Left ventricle myocardium superior (tissue), 1 donor: Measurements from ENCODE around the gene TLE5. TPM values are rescaled to one million over a fixed set of nuclear protein-coding genes. Genes with fewer than 3 reads are reported as not detected.

ENCODE experiments used
- ATAC-seq: fragments of 200-7000 bp; cut with Tn5 transposase; one replicate; pipeline ENCODE4 v1.9.1; 2020; ENCODE audit warnings: mild to moderate bottlenecking, moderate library complexity
- DNase-seq: peaks from one replicate; pipeline ENCODE4 v3.0.0-alpha.2; 2020
- intact Hi-C: fragments of 100-400 bp; cut with micrococcal nuclease; formaldehyde crosslinking; loops from one replicate; pipeline ENCODE4 v1.11.0; 2022
- total RNA-seq: library from RNA; stranded (reverse); fragmentation: NEBNext Ultra II Directional; extraction: Animal tissue kit (Norgen Biotek cat#: 25700); gene quantifications from one replicate; pipeline ENCODE4 v1.2.1, GENCODE V29; 2021
- donor health status: DM: no; HTN: yes; CAD: no; lungs with severe emphysema.

The TLE5 gene
- total RNA-seq, 1 donor from 2014 or later = 846 TPM

- no peak for ATAC-seq
- intact Hi-C loops = no loop called here
These were observed 28.0 kb downstream of the TLE5 start for GRCh38 chr19:3034406-3034655.

GRCh38 chr19:3033595-3034405, 28.5 kb downstream of the TLE5 start:
- no peak for ATAC-seq
- no peak for DNase-seq
- intact Hi-C loops = no loop called here

More at GRCh38 chr19:3034406-3034655, 28.0 kb downstream of the TLE5 start:
- no peak for DNase-seq

GRCh38 chr19:3031607-3031867, 30.8 kb downstream of the TLE5 start:
- intact Hi-C loops = no loop called here
- no peak for DNase-seq
- ATAC-seq = no peak

DNA sequence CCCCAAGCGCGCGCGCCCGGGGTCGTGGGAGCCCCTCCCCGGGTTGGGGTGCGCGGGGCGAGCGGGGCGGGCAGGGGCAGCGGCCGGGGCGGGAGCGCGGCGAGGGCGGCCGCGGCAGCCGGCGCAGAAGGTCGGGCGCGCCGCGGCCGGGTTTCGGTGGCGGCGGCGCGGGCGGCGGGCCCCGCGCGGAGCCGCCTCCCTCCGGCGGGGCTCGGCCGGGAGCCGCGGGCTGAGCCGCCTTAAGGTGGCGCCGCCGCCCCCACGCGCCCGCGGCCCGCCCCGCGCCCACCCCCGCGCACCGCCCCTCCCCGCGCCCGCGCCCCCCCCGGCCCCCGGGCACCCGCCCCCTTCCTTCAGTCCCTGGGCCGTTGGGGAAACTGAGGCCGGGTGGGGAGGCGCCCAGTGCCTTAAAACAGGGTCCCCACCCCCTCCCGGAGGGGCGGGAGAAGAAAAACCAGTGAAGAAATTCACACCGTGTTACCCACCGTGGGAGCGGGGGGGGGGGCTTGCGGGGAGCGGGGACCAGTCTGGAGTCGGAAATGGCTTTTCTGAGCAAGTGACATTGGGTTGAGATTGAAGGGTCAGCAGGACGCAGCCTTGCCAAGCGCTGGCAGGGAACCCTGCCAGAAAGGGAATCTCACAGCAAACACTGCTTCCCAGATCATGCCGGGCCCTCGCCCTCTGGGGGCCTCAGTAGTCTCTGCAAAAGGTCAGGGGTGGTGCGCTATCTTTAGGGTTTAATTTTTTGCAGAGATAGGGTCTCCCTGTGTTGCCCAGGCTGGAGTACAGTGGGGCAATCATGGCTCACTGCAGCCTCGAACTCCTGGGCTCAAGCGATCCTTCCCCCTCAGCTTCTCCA, 33.0 kb downstream of the TLE5 start, which contains the start of gene TLE2:
Gene TLE2 (minus strand): TSS at position 216 of the 859 bp plus-strand sequence. CDS start 376 bp downstream, outside the sequence.
- ATAC-seq (peak; percentile 66), DNase-seq (peak; percentile 50)
- intact Hi-C loops = no loop called here

GRCh38 chr19:3028305-3029064, 33.8 kb downstream of the TLE5 start:
- intact Hi-C loops = no loop called here
- DNase-seq (no peak), ATAC-seq (no peak)

DNA sequence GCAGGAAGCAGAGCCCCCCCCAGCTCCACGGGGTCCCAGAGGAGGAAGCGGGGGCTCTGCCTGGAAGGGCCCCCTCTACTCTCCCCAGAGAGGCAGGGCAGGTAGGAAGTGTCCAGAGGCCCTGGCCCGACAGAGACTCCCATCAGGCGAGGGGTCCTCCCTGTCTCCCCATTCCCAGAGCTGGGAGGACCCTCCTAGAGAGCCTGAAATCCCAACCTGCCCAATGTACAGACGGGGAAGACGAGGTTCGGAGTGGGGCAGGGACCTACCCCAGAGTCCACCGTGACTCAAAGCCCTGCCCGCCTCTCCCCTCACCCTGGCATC, 34.4 kb downstream of the TLE5 start:
- ATAC-seq = peak; percentile 6
- intact Hi-C loops = no loop called here
- DNase-seq = no peak

- DNase-seq (no peak), ATAC-seq (no peak)
- intact Hi-C loops = no loop called here
These were observed 35.0 kb downstream of the TLE5 start for GRCh38 chr19:3027292-3027691.

GRCh38 chr19:3026768-3027167, 35.5 kb downstream of the TLE5 start:
- DNase-seq (no peak), ATAC-seq (no peak)
- intact Hi-C loops = no loop called here

DNA sequence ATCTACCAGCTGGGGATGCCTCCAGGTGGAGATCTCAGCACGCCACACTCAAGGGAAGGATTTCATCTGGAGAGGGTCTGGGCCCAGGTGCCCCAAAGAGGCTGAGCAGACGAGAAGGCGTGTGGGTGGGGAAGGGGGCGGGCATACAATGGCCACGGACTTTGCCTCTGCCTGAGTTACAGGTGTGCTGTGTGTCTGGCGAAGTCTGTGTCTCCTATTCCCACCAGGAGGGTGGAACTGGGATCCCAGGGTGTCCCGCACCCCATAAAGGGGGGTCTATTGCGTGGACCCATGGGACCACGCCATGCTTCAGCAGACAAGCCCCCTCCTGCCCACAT, 36.8 kb downstream of the TLE5 start:
- intact Hi-C loops = no loop called here
- DNase-seq (no peak), ATAC-seq (no peak)

DNA sequence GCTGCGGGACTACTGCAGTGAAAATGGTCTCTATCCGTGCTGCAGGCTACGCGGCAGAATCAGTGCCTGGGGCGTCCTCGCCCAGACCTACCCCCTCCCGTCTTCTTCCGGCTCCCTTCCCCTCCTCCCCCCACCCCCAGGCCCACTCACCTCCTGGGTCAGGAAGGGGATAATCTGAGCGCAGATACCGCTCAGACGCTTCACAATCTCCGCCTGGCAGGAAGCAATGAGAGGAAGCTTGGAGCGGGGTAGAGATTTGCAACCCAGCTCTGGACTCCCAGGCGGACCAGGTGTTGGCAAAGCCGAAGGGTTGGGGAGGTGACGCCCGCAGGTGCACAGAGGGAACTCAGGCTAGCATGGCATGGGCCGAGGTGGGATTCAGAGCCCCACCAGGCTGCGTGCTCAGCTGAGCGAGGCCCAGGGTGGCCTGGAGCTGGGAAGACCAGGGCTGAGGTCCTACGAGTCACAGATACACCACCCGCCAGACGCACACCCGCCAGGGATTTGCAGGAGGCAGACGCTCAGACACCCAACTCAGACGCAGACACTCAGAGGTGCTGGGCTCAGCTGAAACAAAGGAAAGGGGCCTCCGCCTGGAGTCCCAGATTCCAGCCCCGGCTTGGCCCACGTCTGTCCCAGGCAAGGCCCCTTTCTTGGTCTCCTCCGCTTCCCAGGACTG, 37.3 kb downstream of the TLE5 start:
- DNase-seq = no peak
- no peak for ATAC-seq
- intact Hi-C loops = no loop called here

GRCh38 chr19:3024509-3024869, 37.8 kb downstream of the TLE5 start:
- DNase-seq (no peak), ATAC-seq (no peak)
- intact Hi-C loops = no loop called here

DNA sequence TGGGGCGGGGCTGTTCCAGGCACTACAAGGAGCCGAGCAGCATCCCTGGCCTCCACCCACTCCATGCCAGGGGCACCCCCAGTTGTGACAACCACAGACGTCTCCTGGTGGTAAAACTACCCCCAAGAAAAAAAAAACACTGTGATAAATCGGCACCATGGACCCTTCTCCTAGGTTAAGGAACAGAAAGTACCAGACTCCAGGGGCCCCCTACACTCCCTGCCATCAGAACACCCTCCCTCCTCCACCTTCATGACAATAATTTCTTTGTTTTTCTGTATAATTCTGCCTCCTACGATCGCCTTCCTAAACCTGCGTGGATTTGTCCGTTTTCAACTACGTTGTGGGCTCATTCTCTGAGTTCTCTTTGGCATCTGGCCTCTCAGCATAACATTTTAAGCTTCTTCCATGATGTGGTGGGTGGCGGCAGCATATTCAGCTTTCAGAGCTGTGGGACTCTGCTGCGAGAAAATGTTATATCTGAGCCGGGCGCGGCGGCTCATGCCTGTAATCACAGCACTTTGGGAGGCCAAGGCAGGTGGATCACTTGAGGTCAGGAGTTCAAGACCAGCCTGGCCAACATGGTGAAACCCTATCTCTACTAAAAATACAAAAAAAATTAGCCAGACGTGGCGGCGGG, 41.9 kb downstream of the TLE5 start:
- intact Hi-C loops = no loop called here
- ATAC-seq (no peak), DNase-seq (no peak)

GRCh38 chr19:3019211-3019854, 43.0 kb downstream of the TLE5 start:
- intact Hi-C loops = no loop called here
- no peak for DNase-seq
- ATAC-seq = no peak

DNA sequence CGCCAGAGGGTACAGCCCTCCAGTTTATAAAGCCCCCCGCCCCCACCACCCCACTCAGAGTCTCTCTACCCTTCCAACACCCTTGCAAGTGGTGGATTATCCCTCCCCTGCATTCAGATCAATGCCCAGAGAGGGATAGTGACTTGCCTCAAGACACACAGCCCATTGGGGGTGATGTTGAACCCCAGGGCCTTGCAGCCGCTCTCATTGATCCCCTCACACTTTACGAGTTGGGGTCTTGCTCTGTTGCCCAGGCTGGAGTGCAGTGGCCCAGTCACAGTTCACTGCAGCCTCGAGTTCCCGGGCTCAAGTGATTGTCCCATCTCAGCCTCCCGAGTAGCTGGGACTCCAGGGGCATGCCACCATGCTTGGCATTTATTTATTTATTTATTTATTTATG, 44.4 kb downstream of the TLE5 start:
- ATAC-seq (no peak), DNase-seq (no peak)
- intact Hi-C loops = no loop called here

GRCh38 chr19:3015126-3016057, 46.9 kb downstream of the TLE5 start:
- no peak for ATAC-seq
- intact Hi-C loops = no loop called here
- no peak for DNase-seq

DNA sequence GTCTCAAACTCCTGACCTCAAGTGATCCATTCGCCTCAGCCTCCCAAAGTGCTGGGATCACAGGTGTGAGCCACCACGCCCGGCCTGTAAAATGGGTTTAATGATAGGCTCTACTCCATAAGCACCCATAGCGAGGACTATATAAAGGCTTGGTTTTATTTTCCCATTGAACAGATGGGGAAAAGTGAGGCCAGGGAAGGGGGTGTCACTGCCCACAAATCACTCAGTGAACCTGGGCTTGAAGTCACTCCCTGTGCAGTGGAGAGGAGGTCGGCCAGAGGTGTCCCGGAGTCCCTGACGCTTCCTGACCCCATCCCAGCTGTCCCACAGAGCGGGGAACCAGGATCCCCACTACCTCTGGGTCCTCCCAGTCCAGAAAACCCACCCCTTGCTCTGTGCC, 48.2 kb downstream of the TLE5 start:
- DNase-seq (no peak), ATAC-seq (no peak)
- intact Hi-C loops = no loop called here

- intact Hi-C loops = no loop called here
- ATAC-seq (no peak), DNase-seq (no peak)
These were observed 49.0 kb downstream of the TLE5 start for GRCh38 chr19:3013263-3013725.
